Ascending aorta (tissue), 2 donors: ENCODE measurements around the gene STT3B. TPM values are rescaled to one million over a fixed set of nuclear protein-coding genes. Genes with fewer than 3 reads are reported as not detected.

Experiments
- DNase-seq, 2 donors: peaks; one replicate each; pipeline ENCODE4 v3.0.0-alpha.2; 2019; ENCODE audit warnings: low spot score in 2 of 2
- H3K27ac ChIP-seq, 2 donors: fragments of 200-600 bp; sonication (generic); one replicate each; pipeline ENCODE4 v1.5.1; 2016 to 2017; ENCODE audit warnings: mild to moderate bottlenecking in 1 of 2
- H3K27me3 ChIP-seq: fragments of 200-600 bp; sonication (generic); one replicate; pipeline ENCODE4 v1.5.1; 2017
- H3K36me3 ChIP-seq, 2 donors: fragments of 200-600 bp; sonication (generic); one replicate each; pipeline ENCODE4 v1.5.1; 2016
- H3K4me1 ChIP-seq, 2 donors: fragments of 200-600 bp; sonication (generic); one replicate each; pipeline ENCODE4 v1.5.1; 2016 to 2017; ENCODE audit warnings: mild to moderate bottlenecking in 1 of 2
- H3K4me3 ChIP-seq, 2 donors: fragments of 200-600 bp; sonication (generic); one replicate each; pipeline ENCODE4 v1.5.1; 2016 to 2017; ENCODE audit warnings: mild to moderate bottlenecking in 1 of 2
- H3K9me3 ChIP-seq, 2 donors: fragments of 200-600 bp; sonication (generic); one replicate each; pipeline ENCODE4 v1.5.1; 2016
- intact Hi-C: fragments of 100-400 bp; cut with DNase I; formaldehyde crosslinking; loops from one replicate; pipeline ENCODE4 v1.15.1; 2023
- total RNA-seq: library from RNA; depleted of rRNA; stranded (reverse); fragments of >200 nt; gene quantifications from one replicate; pipeline ENCODE4 v1.1.0, GENCODE V29; 2016
- TF ChIP-seq, protein P1 (sequence below), 3 experiments: fragments of 200-600 bp in 2 of 3; fragments of 450-650 bp in 1 of 3; sonication (generic) in 2 of 3; IDR thresholded peaks; one replicate each; pipeline ENCODE4 v1.5.1; 2016 to 2019; ENCODE audit warnings: antibody characterized with exemption in 3 of 3, mild to moderate bottlenecking in 1 of 3, moderate library complexity in 1 of 3

The STT3B gene
- total RNA-seq, 1 donor from 2014 or later = 79.5 TPM

DNA sequence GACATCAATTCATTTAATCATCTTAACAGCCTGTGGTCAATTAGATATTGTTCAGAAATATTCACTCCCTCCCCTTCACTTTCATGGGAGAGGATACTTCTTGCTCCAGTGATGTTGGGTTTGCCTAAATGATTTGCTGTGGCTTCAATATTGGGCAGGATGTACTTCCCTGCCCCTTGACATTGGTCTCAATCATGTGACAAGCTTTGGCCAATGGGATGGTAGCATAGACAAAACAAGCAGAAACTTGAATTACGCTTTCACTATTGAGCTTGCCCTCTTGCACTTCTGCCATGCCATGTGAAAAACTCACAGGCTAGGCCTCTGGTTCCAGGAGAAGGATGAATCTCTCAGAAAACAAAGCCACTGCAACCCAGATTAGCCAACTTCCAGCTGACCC, 42.2 kb upstream of the STT3B start:
- H3K4me1 ChIP-seq = no peaks in the 10 kb centered on the region
- intact Hi-C loops = no loop called here
- no peaks in the 10 kb centered on the region for H3K27me3 ChIP-seq
- no peaks in the 10 kb centered on the region for H3K36me3 ChIP-seq
- TF ChIP-seq, protein P1, sequence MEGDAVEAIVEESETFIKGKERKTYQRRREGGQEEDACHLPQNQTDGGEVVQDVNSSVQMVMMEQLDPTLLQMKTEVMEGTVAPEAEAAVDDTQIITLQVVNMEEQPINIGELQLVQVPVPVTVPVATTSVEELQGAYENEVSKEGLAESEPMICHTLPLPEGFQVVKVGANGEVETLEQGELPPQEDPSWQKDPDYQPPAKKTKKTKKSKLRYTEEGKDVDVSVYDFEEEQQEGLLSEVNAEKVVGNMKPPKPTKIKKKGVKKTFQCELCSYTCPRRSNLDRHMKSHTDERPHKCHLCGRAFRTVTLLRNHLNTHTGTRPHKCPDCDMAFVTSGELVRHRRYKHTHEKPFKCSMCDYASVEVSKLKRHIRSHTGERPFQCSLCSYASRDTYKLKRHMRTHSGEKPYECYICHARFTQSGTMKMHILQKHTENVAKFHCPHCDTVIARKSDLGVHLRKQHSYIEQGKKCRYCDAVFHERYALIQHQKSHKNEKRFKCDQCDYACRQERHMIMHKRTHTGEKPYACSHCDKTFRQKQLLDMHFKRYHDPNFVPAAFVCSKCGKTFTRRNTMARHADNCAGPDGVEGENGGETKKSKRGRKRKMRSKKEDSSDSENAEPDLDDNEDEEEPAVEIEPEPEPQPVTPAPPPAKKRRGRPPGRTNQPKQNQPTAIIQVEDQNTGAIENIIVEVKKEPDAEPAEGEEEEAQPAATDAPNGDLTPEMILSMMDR (IDR thresholded peaks at IDR 0.05) = no peak
- H3K27ac ChIP-seq = no peak overlapping the region
- DNase-seq = no peak
- peaks cover 5 to 6% of the 10 kb centered on the region in 2 donors for H3K9me3 ChIP-seq
- H3K4me3 ChIP-seq = no peak overlapping the region

DNA sequence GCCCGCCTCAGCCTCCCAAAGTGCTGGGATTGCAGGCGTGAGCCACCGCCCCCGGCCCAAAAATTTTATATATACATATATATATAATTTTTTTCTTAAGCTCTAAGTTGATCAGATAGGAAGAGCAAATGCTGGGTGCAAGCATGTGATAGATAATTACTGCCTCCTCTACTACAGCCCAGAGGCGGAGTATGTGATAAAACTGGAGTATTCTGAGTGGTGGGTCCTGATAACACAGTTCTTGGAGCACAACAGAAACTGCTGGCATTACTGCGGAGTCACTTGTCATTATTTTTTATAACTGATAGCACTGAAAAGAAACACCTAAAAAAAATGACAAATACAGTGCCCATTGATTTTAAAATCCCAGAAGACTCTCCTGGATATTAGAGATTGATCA, 41.1 kb upstream of the STT3B start:
- DNase-seq = no peak
- no peaks in the 10 kb centered on the region for H3K4me1 ChIP-seq
- H3K36me3 ChIP-seq = no peaks in the 10 kb centered on the region
- no peaks in the 10 kb centered on the region for H3K27me3 ChIP-seq
- intact Hi-C loops = no loop called here
- peaks cover 5 to 6% of the 10 kb centered on the region in 2 donors for H3K9me3 ChIP-seq
- H3K27ac ChIP-seq = no peak overlapping the region
- H3K4me3 ChIP-seq = no peak overlapping the region
- TF ChIP-seq, protein P1 (IDR thresholded peaks at IDR 0.05) = no peak

DNA sequence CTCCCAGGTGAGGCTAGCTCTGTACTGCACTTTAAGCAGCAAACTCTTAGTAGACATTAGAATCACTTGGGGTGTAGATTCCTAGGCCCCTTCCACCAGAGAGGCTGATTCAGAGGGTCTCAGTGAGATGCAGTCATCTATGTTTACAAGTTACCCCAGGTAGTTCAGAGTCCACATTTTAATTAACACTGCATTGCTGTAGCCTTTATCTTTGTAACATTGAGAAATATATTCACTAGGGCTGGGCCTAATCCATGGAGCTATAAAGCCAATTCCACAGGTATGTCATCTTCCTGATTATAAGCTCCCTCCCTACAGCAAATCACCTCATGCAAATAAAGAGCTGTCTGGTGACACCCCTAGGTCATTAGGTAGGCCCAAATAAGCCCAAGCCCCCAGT, 39.6 kb upstream of the STT3B start:
- H3K36me3 ChIP-seq = no peaks in the 10 kb centered on the region
- no peak overlapping the region for H3K4me3 ChIP-seq
- DNase-seq = no peak
- TF ChIP-seq, protein P1 (IDR thresholded peaks at IDR 0.05) = no peak
- peaks cover 5 to 6% of the 10 kb centered on the region in 2 donors for H3K9me3 ChIP-seq
- H3K4me1 ChIP-seq = no peaks in the 10 kb centered on the region
- intact Hi-C loops = no loop called here
- H3K27ac ChIP-seq = no peak overlapping the region
- H3K27me3 ChIP-seq = no peaks in the 10 kb centered on the region

GRCh38 chr3:31495971-31496665, 36.6 kb upstream of the STT3B start:
- TF ChIP-seq, protein P1 (IDR thresholded peaks at IDR 0.05) = no peak
- H3K4me3 ChIP-seq = no peak overlapping the region
- H3K4me1 ChIP-seq = no peaks in the 10 kb centered on the region
- H3K36me3 ChIP-seq = no peaks in the 10 kb centered on the region
- H3K9me3 ChIP-seq = no peaks in the 10 kb centered on the region
- intact Hi-C loops = no loop called here
- no peak for DNase-seq
- no peak overlapping the region for H3K27ac ChIP-seq
- no peaks in the 10 kb centered on the region for H3K27me3 ChIP-seq

- Histone ChIP-seq H3K4me1 (no peaks in the 10 kb centered on the region), H3K9me3 (no peaks in the 10 kb centered on the region), H3K36me3 (no peaks in the 10 kb centered on the region), H3K27ac (no peak overlapping the region), H3K27me3 (no peaks in the 10 kb centered on the region), H3K4me3 (no peak overlapping the region)
- intact Hi-C loops = no loop called here
- no peak for DNase-seq
- TF ChIP-seq, protein P1 (IDR thresholded peaks at IDR 0.05) = no peak
These were observed 33.9 kb upstream of the STT3B start for GRCh38 chr3:31498791-31499190.

DNA sequence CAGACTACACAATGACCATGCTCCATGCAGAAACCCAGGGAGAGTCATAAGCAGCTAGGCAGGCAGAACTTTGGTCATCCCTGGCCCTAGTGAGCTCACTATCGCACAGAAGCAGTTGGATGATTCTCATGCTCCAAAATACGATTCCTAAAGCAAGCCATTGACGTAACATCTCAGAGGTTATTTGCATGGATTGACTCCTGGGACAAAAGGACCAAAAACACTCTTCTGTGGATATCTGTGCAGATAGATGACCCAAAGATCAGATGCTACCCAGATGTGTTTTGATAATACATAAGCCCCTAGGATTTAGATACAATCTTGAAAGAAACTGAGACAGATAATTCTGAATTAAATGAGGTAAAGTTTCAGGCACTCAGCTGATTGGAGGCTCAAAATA, 33.4 kb upstream of the STT3B start:
- no peaks in the 10 kb centered on the region for H3K27me3 ChIP-seq

More for the DNA sequence above, 33.4 kb upstream of the STT3B start:
- TF ChIP-seq, protein P1 (IDR thresholded peaks at IDR 0.05) = no peak
- Histone ChIP-seq H3K9me3 (no peaks in the 10 kb centered on the region), H3K27ac (no peak overlapping the region), H3K4me3 (no peak overlapping the region), H3K36me3 (no peaks in the 10 kb centered on the region), H3K4me1 (no peaks in the 10 kb centered on the region)
- intact Hi-C loops = no loop called here
- no peak for DNase-seq
